ENCODE results near the gene RSRC1.
A peak's percentile ranks its signal among the peaks of the same experiment; 100 is the strongest.
"Not testable (repeated sequence)": the region's sequence is repeated elsewhere in the genome, so short reads cannot be mapped to it uniquely, and the experiment has no call there.

The RSRC1 gene

GRCh38 chr3:158109804-158110657 lies at the start of gene RSRC1:
Gene RSRC1, plus strand, starts transcription at chr3:158110089. Its CDS starts 12,016 bp downstream, at chr3:158122105.
- peak; percentile 85 for DNase-seq

GRCh38 chr3:158065574-158065973 lies 44.3 kb upstream of the RSRC1 start:
- DNase-seq, result not testable (repeated sequence)

GRCh38 chr3:158072790-158073189 lies 37.1 kb upstream of the RSRC1 start:
- DNase-seq, result no peak

- no peak for DNase-seq
Measured at GRCh38 chr3:158074591-158074990, 35.3 kb upstream of the RSRC1 start.

GRCh38 chr3:158079599-158079998 lies 30.3 kb upstream of the RSRC1 start:
- DNase-seq, result no peak

GRCh38 chr3:158084651-158085050 lies 25.2 kb upstream of the RSRC1 start:
- no peak for DNase-seq

- no peak for DNase-seq
Measured at GRCh38 chr3:158085358-158085757, 24.5 kb upstream of the RSRC1 start.

GRCh38 chr3:158085931-158086330 lies 24.0 kb upstream of the RSRC1 start:
- DNase-seq, result no peak

- DNase-seq, result no peak
Measured at GRCh38 chr3:158086361-158086760, 23.5 kb upstream of the RSRC1 start.

- no peak for DNase-seq
Measured at GRCh38 chr3:158086776-158087175, 23.1 kb upstream of the RSRC1 start.

- DNase-seq, result no peak
Measured at GRCh38 chr3:158091531-158091930, 18.4 kb upstream of the RSRC1 start.

GRCh38 chr3:158093526-158093925 lies 16.4 kb upstream of the RSRC1 start:
- DNase-seq, result no peak

GRCh38 chr3:158094235-158095110 lies 15.4 kb upstream of the RSRC1 start:
- DNase-seq, result no peak

GRCh38 chr3:158095111-158095813 lies 14.6 kb upstream of the RSRC1 start:
- DNase-seq, result no peak

- DNase-seq, result no peak
Measured at GRCh38 chr3:158095814-158096704, 13.8 kb upstream of the RSRC1 start.

- no peak for DNase-seq
Measured at GRCh38 chr3:158097081-158097592, 12.8 kb upstream of the RSRC1 start.

- peak; percentile 39 for DNase-seq
Measured at GRCh38 chr3:158097593-158098308, 12.1 kb upstream of the RSRC1 start.

- DNase-seq, result no peak
Measured at GRCh38 chr3:158098309-158098639, 11.6 kb upstream of the RSRC1 start.

GRCh38 chr3:158098834-158099424 lies 11.0 kb upstream of the RSRC1 start:
- DNase-seq, result no peak

GRCh38 chr3:158100681-158101080 lies 9.2 kb upstream of the RSRC1 start:
- DNase-seq, result no peak

Data from NCI-H2029 treated with DMSO at 0.1 percent for 48 hours (cell line).